WERI-Rb-1 (cell line): Measurements from ENCODE around the gene SLC38A1.

Experiments used
- DNase-seq: peaks from one replicate; pipeline ENCODE4 v3.0.0-alpha.2; 2020
- H3K27ac ChIP-seq: fragments of 250-450 bp; sonication (Bioruptor Pico); 2 replicates; pipeline ENCODE4 v1.5.1; 2020; ENCODE audit warnings: mild to moderate bottlenecking, moderate library complexity
- H3K27me3 ChIP-seq: fragments of 250-450 bp; sonication (Bioruptor Pico); 2 replicates; pipeline ENCODE4 v1.5.1; 2021; ENCODE audit warnings: mild to moderate bottlenecking, low read depth, moderate library complexity; ENCODE audit not compliant: insufficient read depth, severe bottlenecking
- H3K36me3 ChIP-seq: fragments of 250-450 bp; sonication (Bioruptor Pico); 2 replicates; pipeline ENCODE4 v1.5.1; 2020; ENCODE audit warnings: mild to moderate bottlenecking, moderate library complexity
- H3K4me3 ChIP-seq: 2 replicates; pipeline ENCODE4 v1.5.1; 2011; ENCODE audit warnings: low read depth, mild to moderate bottlenecking, control low read depth, low read length
- H3K9me3 ChIP-seq: fragments of 250-450 bp; sonication (Bioruptor Pico); 2 replicates; pipeline ENCODE4 v1.5.1; 2021; ENCODE audit warnings: mild to moderate bottlenecking, moderate library complexity; ENCODE audit not compliant: severe bottlenecking
- TF ChIP-seq, protein P1 (sequence below): IDR thresholded peaks from 2 replicates; pipeline ENCODE4 v1.5.1; 2011; ENCODE audit warnings: low read depth, mild to moderate bottlenecking, control low read depth, inconsistent platforms, low read length

The SLC38A1 gene

DNA sequence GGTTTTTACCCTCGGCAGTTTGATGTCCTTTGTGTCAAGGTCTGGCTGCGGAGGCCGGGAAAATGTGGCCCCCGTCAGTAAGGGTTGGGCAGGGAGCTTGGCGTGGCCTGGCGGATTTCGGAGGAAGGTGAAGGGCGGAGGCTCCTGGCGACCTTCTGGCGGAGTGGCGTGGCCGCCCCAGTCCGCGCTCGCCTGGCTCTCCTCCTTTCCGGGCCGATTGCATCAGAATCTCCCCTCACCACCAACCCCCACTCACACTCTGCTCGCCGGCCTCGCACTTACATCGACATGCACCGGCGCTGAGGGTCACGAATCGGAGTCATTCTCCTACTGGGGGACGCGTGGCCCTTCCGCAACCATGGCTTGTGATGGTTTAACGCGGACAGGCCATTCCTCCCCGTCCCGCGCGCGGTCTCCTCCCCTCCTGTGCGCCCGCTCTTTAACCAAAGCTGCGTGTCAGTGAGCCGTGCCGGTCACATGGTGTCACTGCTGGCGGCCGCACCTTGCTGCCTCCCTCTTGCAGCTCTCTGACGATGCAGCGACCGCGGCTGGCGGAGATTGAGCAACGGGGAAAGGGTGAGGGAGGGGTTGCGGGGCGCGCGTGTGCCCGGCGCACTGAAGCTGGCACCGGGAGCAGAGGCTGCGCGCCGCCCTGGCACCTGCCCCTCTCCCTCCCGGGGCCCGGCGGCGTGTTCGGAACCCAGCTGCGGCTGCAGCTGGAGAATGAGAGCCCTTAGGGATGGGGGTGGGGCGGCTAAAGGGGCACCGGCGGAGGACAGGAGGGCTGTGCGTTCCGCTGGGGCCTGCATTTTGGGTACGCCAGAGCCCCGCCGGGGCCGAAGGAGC lies at the start of gene SLC38A1:
TSS of gene SLC38A1 (minus strand) at position 461 of the 846 bp plus-strand sequence. CDS start 29,243 bp downstream, outside the sequence.
- H3K36me3 ChIP-seq = peaks cover 6% of the 10 kb centered on the region
- H3K27me3 ChIP-seq = no peaks in the 10 kb centered on the region
- DNase-seq = peak; percentile 89
- TF ChIP-seq, protein P1, sequence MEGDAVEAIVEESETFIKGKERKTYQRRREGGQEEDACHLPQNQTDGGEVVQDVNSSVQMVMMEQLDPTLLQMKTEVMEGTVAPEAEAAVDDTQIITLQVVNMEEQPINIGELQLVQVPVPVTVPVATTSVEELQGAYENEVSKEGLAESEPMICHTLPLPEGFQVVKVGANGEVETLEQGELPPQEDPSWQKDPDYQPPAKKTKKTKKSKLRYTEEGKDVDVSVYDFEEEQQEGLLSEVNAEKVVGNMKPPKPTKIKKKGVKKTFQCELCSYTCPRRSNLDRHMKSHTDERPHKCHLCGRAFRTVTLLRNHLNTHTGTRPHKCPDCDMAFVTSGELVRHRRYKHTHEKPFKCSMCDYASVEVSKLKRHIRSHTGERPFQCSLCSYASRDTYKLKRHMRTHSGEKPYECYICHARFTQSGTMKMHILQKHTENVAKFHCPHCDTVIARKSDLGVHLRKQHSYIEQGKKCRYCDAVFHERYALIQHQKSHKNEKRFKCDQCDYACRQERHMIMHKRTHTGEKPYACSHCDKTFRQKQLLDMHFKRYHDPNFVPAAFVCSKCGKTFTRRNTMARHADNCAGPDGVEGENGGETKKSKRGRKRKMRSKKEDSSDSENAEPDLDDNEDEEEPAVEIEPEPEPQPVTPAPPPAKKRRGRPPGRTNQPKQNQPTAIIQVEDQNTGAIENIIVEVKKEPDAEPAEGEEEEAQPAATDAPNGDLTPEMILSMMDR = no peak
- H3K9me3 ChIP-seq = no peaks in the 10 kb centered on the region
- H3K27ac ChIP-seq = peak within 1 kb of the TSS; percentile 86
- H3K4me3 ChIP-seq = peak within 1 kb of the TSS; percentile 89

DNA sequence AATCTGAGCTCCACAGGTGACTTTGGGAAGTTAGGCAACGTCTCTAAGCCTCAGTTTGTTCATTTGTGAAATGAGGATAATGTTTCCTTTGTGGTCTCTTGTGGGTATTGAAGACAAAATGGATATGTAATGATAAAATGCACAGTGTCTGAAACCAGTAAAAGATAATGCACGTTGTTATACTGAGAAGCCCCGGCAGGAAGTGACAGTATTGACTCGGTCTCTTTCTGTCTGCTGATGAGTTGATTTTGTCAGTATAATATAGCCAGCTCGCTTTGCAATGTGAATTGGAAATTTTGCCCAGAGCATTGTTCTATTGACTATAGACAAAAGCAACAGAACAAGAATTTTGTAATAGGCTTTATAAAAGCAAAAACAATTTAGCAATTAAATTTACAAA lies 49.2 kb upstream of the SLC38A1 start:
- Histone ChIP-seq H3K36me3 (no peaks in the 10 kb centered on the region), H3K9me3 (peaks cover 2% of the 10 kb centered on the region), H3K27ac (no peak overlapping the region), H3K27me3 (no peaks in the 10 kb centered on the region), H3K4me3 (no peak overlapping the region)
- DNase-seq = no peak
- TF ChIP-seq, protein P1 = no peak

- Histone ChIP-seq H3K4me3 (no peak overlapping the region), H3K27ac (no peak overlapping the region), H3K36me3 (no peaks in the 10 kb centered on the region), H3K27me3 (no peaks in the 10 kb centered on the region), H3K9me3 (no peaks in the 10 kb centered on the region)
- no peak for DNase-seq
- TF ChIP-seq, protein P1 = no peak
Measured at GRCh38 chr12:46304070-46304469, 35.2 kb upstream of the SLC38A1 start.

- no peaks in the 10 kb centered on the region for H3K36me3 ChIP-seq
- no peak overlapping the region for H3K27ac ChIP-seq
- TF ChIP-seq, protein P1 = peak; percentile 71
- H3K4me3 ChIP-seq = no peak overlapping the region
- H3K27me3 ChIP-seq = no peaks in the 10 kb centered on the region
- H3K9me3 ChIP-seq = no peaks in the 10 kb centered on the region
- peak; percentile 41 for DNase-seq
Measured at GRCh38 chr12:46303039-46303666, 34.3 kb upstream of the SLC38A1 start.

DNA sequence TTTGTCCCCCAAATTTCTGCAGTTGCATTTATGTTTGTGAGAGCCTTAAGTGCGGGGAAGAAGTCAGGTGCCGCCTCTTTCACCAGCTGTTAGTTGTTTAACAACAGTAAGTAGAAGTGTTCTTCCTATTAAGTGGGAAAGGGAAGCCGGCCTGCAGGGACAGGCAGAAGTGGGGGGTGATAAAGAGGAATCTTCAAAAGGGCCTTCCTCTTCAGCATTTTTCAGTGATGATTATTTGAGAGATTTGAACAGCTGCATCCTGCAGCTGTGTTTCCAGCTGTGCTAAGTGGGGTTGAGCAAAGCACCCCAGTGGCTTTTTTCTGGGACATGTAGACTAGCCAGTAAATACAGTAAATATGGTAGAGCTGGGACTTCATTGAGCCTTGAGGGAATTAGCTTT lies 32.1 kb upstream of the SLC38A1 start:
- TF ChIP-seq, protein P1 = no peak
- H3K27ac ChIP-seq = no peak overlapping the region
- H3K27me3 ChIP-seq = no peaks in the 10 kb centered on the region
- no peak overlapping the region for H3K4me3 ChIP-seq
- no peak for DNase-seq
- H3K9me3 ChIP-seq = no peaks in the 10 kb centered on the region
- no peaks in the 10 kb centered on the region for H3K36me3 ChIP-seq
